H1 (cell line): Measurements from ENCODE around the gene HADHB. TPM values are rescaled to one million over a fixed set of nuclear protein-coding genes. Genes with fewer than 3 reads are reported as not detected.
"Not testable (repeated sequence)": the region's sequence is repeated elsewhere in the genome, so short reads cannot be mapped to it uniquely, and the experiment has no call there.

ENCODE experiments used
- CTCF ChIA-PET: fragments of 300-600 bp; sonication (Branson Sonifier 250); formaldehyde crosslinking; loops from one replicate; lab custom pipeline; 2021; ENCODE audit not compliant: partially characterized antibody; lab: Charles Lee
- POLR2A ChIA-PET: fragments of 300-600 bp; sonication (Branson Sonifier 250); formaldehyde crosslinking; loops from one replicate; lab custom pipeline; 2021; ENCODE audit warnings: inconsistent platforms; ENCODE audit not compliant: partially characterized antibody; lab: Charles Lee
- DNase-seq, 2 experiments: peaks; one replicate each; pipeline versions ENCODE4 v3.0.0 to v3.0.0-alpha.2; 2010 to 2022; ENCODE audit warnings: low spot score in 2 of 2, low read depth in 1 of 2, mixed read lengths in 1 of 2
- FAIRE-seq: peaks from 2 replicates; lab custom pipeline; 2011; peaks lifted over from hg19 to GRCh38; lab: Jason Lieb, UNC
- H2AFZ ChIP-seq: 2 replicates; pipeline ENCODE4 v1.8.1; 2012; ENCODE audit warnings: low read length, inconsistent platforms
- H2AK5ac ChIP-seq: 2 replicates; pipeline ENCODE4 v1.6.1; 2013; ENCODE audit warnings: low read depth, low read length
- H2BK120ac ChIP-seq: replicated peaks from 2 replicates; pipeline ENCODE3; 2013; ENCODE audit warnings: low read depth, low read length, inconsistent platforms
- H2BK12ac ChIP-seq: 2 replicates; pipeline ENCODE4 v1.6.1; 2013; ENCODE audit warnings: low read depth, low read length
- H2BK15ac ChIP-seq: 2 replicates; pipeline ENCODE4 v1.6.1; 2013; ENCODE audit warnings: low read length
- H2BK20ac ChIP-seq: 2 replicates; pipeline ENCODE4 v1.6.1; 2013; ENCODE audit warnings: low read length
- H2BK5ac ChIP-seq: 2 replicates; pipeline ENCODE4 v1.6.1; 2013; ENCODE audit warnings: low read depth, low read length
- H3K14ac ChIP-seq: 2 replicates; pipeline ENCODE4 v1.6.1; 2013; ENCODE audit warnings: inconsistent platforms; ENCODE audit not compliant: insufficient read length
- H3K18ac ChIP-seq: 2 replicates; pipeline ENCODE4 v1.6.1; 2013; ENCODE audit warnings: low read length; ENCODE audit errors: extremely low read depth
- H3K23ac ChIP-seq: 2 replicates; pipeline ENCODE4 v1.6.1; 2013; ENCODE audit warnings: inconsistent platforms; ENCODE audit not compliant: insufficient read length
- H3K23me2 ChIP-seq: 2 replicates; pipeline ENCODE4 v1.6.1; 2013; ENCODE audit warnings: low read depth, low read length
- H3K27ac ChIP-seq: 2 replicates; pipeline ENCODE4 v1.6.1; 2011; ENCODE audit warnings: low read depth, low read length, inconsistent platforms
- H3K27me3 ChIP-seq, 4 experiments: replicated peaks in 1 of 4; 1 replicate in 1 of 4; 2 replicates in 3 of 4; pipeline versions ENCODE4 v1.6.1 to v1.8.1; 2011 to 2013; ENCODE audit warnings: low read length in 3 of 4, mild to moderate bottlenecking in 3 of 4, inconsistent platforms in 2 of 4, mixed read lengths in 2 of 4, moderate library complexity in 1 of 4; ENCODE audit not compliant: control insufficient read depth in 3 of 4, insufficient read depth in 3 of 4; ENCODE audit errors: extremely low read depth in 1 of 4
- H3K36me3 ChIP-seq, 4 experiments: 2 replicates each; pipeline versions ENCODE4 v1.6.1 to v1.8.1; 2011 to 2013; ENCODE audit warnings: mild to moderate bottlenecking in 4 of 4, low read length in 3 of 4, moderate library complexity in 2 of 4, control low read depth in 1 of 4, inconsistent platforms in 1 of 4; ENCODE audit not compliant: insufficient read depth in 4 of 4, control insufficient read depth in 2 of 4
- H3K4ac ChIP-seq: replicated peaks from 2 replicates; pipeline ENCODE3; 2013; ENCODE audit warnings: low read length, low read depth, mixed read lengths, inconsistent platforms; ENCODE audit not compliant: insufficient read length
- H3K4me1 ChIP-seq, 4 experiments: replicated peaks in 1 of 4; 1 replicate in 1 of 4; 2 replicates in 3 of 4; pipeline versions ENCODE4 v1.6.1 to v1.8.1; 2011 to 2013; ENCODE audit warnings: low read length in 3 of 4, inconsistent platforms in 2 of 4, mixed read lengths in 1 of 4; ENCODE audit not compliant: insufficient read depth in 4 of 4, control insufficient read depth in 3 of 4
- H3K4me2 ChIP-seq, 2 experiments: 2 replicates each; pipeline versions ENCODE4 v1.6.1 to v1.8.1; 2011 to 2013; ENCODE audit warnings: low read depth in 2 of 2, low read length in 2 of 2, control low read depth in 1 of 2, inconsistent platforms in 1 of 2, mild to moderate bottlenecking in 1 of 2; ENCODE audit not compliant: insufficient read depth in 1 of 2
- H3K4me3 ChIP-seq, 4 experiments: fragments of 200-600, 300-600 bp in 1 of 4; sonication (generic), shearing (Covaris generic), sonication (Bioruptor Twin) in 1 of 4; 2 replicates each; pipeline versions ENCODE4 v1.5.1 to v1.8.1; 2011 to 2016; ENCODE audit warnings: low read length in 4 of 4, low read depth in 3 of 4, control low read depth in 2 of 4, inconsistent platforms in 2 of 4, mild to moderate bottlenecking in 2 of 4, mixed read lengths in 1 of 4, moderate library complexity in 1 of 4; ENCODE audit not compliant: insufficient read depth in 2 of 4; ENCODE audit errors: extremely low read depth in 1 of 4
- H3K56ac ChIP-seq: replicated peaks from 2 replicates; pipeline ENCODE3; 2013; ENCODE audit warnings: low read depth, mild to moderate bottlenecking, mixed read lengths, low read length, inconsistent platforms; ENCODE audit not compliant: insufficient read length
- H3K79me1 ChIP-seq: 2 replicates; pipeline ENCODE4 v1.6.1; 2013; ENCODE audit warnings: low read depth, low read length, control low read depth
- H3K79me2 ChIP-seq, 2 experiments: 2 replicates each; pipeline versions ENCODE4 v1.6.1 to v1.8.1; 2012 to 2013; ENCODE audit warnings: low read length in 2 of 2, mild to moderate bottlenecking in 2 of 2, inconsistent platforms in 1 of 2; ENCODE audit not compliant: insufficient read depth in 2 of 2, control insufficient read depth in 1 of 2
- H3K9ac ChIP-seq, 4 experiments: replicated peaks in 1 of 4; 1 replicate in 1 of 4; 2 replicates in 3 of 4; pipeline versions ENCODE4 v1.6.1 to v1.8.1; 2011 to 2013; ENCODE audit warnings: low read depth in 3 of 4, low read length in 3 of 4, control low read depth in 2 of 4, mild to moderate bottlenecking in 2 of 4, moderate library complexity in 2 of 4, inconsistent platforms in 1 of 4; ENCODE audit errors: extremely low read depth in 1 of 4
- H3K9me3 ChIP-seq, 2 experiments: 2 replicates each; pipeline versions ENCODE4 v1.6.1 to v1.8.1; 2012 to 2013; ENCODE audit warnings: mild to moderate bottlenecking in 2 of 2, moderate library complexity in 2 of 2, control low read depth in 1 of 2, inconsistent platforms in 1 of 2, low read depth in 1 of 2, low read length in 1 of 2, mixed read lengths in 1 of 2; ENCODE audit not compliant: insufficient read depth in 2 of 2
- H4K20me1 ChIP-seq, 2 experiments: replicated peaks in 1 of 2; 2 replicates each; pipeline versions ENCODE3 to v1.8.1; 2011 to 2013; ENCODE audit warnings: inconsistent platforms in 2 of 2, low read length in 2 of 2, mild to moderate bottlenecking in 1 of 2; ENCODE audit not compliant: insufficient read depth in 2 of 2, control insufficient read depth in 1 of 2
- H4K5ac ChIP-seq: 2 replicates; pipeline ENCODE4 v1.6.1; 2013; ENCODE audit warnings: low read length, low read depth, mixed read lengths, inconsistent platforms; ENCODE audit not compliant: insufficient read length
- H4K8ac ChIP-seq: 2 replicates; pipeline ENCODE4 v1.8.0; 2013; ENCODE audit warnings: mild to moderate bottlenecking, moderate library complexity, low read length, inconsistent platforms; ENCODE audit not compliant: insufficient read depth; ENCODE audit errors: extremely low read depth
- H4K91ac ChIP-seq: replicated peaks from 2 replicates; pipeline ENCODE3; 2013; ENCODE audit warnings: low read length, mixed read lengths, inconsistent platforms; ENCODE audit not compliant: insufficient read length
- KDM1A ChIP-seq: fragments of 200-600, 300-600 bp; sonication (generic); IDR thresholded peaks from 2 replicates; pipeline ENCODE4 v1.7.1; 2016; ENCODE audit warnings: mild to moderate bottlenecking, low read length, borderline replicate concordance
- WGBS, 2 experiments: shearing (Covaris generic) in 1 of 2; methylation state at CpG; one replicate each; pipeline versions ENCODE4 v1.1.6 to v1.1.7; 2013 to 2015; ENCODE audit warnings: low lambda C conversion rate in 2 of 2, mixed read lengths in 2 of 2, inconsistent platforms in 1 of 2, low coverage in 1 of 2, missing lambda C conversion rate in 1 of 2; ENCODE audit not compliant: insufficient replicate concordance in 2 of 2, insufficient coverage in 1 of 2, insufficient read length in 1 of 2; ENCODE audit errors: extremely low coverage in 1 of 2, missing lambda C conversion rate in 1 of 2; 5-methylcytosine and 5-hydroxymethylcytosine counted together
- polyA plus RNA-seq, 7 experiments: library from polyadenylated mRNA; depleted of rRNA in 3 of 7; stranded (reverse) in 5 of 7; unstranded in 2 of 7; fragments of >200 nt in 5 of 7; fragments of 200-250 nt in 2 of 7; gene quantifications; 1 replicate in 5 of 7; 2 replicates in 1 of 7; 4 replicates in 1 of 7; pipeline versions ENCODE4 v1.2.1 to v1.2.3, GENCODE V29; 2011 to 2013; ENCODE audit warnings: missing spikeins in 2 of 7, mixed read lengths in 2 of 7
- total RNA-seq: library from RNA; stranded (reverse); fragmentation: NEBNext Ultra II Directional; extraction: Animal tissue kit (Norgen Biotek cat#: 25700); gene quantifications from 2 replicates; pipeline ENCODE4 v1.2.1, GENCODE V29; 2021

The HADHB gene
- total and polyA plus RNA-seq, 2 of the 8 experiments (the other 6 are each of a cell fraction or from before 2014, with no cell fraction given) = 47.7 to 52.3 TPM

DNA sequence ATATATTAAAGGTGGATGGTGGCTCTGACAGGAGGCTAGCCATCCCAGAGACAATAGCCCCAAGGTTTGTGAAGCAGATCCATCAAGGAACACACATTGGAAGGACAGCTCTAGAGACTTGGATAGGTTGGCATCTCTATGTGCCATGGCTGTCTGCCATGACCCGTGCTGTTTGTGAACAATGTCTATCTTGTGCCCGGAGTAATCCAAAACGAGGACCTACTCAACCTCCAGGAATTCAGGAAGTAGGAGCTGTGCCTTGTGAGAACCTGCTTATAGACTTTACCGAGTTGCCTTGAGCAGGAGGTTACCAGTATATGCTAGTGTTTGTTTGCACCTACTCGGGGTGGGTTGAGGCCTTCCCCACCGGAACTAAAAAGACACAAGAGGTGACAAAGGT is 58.1 kb downstream of the HADHB start (continued):
- no peak for TF ChIP-seq KDM1A

DNA sequence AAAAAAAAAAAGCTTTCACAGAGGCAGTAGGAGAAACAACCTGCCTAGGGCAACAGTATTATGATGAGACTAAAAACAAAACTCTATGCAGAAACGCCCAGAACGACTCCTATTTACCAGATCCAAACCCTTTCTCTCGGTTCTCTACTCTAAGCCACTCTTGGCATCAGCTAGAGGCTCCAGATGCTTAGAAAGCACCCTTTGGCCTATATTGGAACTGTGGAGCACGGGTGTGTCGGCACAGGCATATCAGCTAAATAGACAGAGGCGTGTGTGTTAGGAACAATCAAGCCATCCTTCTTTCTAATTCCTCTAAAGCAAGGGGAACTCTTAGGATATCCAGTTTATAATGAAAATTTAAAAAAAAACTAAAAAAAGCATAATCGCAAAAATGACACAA is 60.4 kb downstream of the HADHB start:
- not testable (repeated sequence) for H2BK120ac ChIP-seq, H4K91ac ChIP-seq, DNase-seq, H3K56ac ChIP-seq, H2BK5ac ChIP-seq, H2AFZ ChIP-seq, H3K27me3 ChIP-seq, H3K4me3 ChIP-seq, H3K23ac ChIP-seq, H3K9ac ChIP-seq, H3K79me1 ChIP-seq, H2BK20ac ChIP-seq, H3K18ac ChIP-seq, H2AK5ac ChIP-seq, H2BK15ac ChIP-seq, H3K4me2 ChIP-seq, H3K14ac ChIP-seq, H4K5ac ChIP-seq, FAIRE-seq, H4K20me1 ChIP-seq, H2BK12ac ChIP-seq, H3K4ac ChIP-seq, H3K27ac ChIP-seq, H4K8ac ChIP-seq, H3K23me2 ChIP-seq, H3K36me3 ChIP-seq, H3K9me3 ChIP-seq
- CTCF ChIA-PET = interaction anchor here (1.0 to 4.0 kb wide), 8 partner anchors 8 to 99 kb away, joined by 3 to 19 read pairs (median 4); no protein-coding TSS in a partner anchor
- WGBS, 2 experiments = 88% methylated on average over 7 of the region's 7 CpGs; no CpG with 5 or more reads in 1 of the 2 experiments
- Histone ChIP-seq H3K79me2 (peaks cover 0 to 12% of the 10 kb centered on the region in 2 experiments; a peak in 2 of 4 replicates), H3K4me1 (peaks cover 8 to 13% (median 10%) of the 10 kb centered on the region in 4 experiments; a peak in 6 of 7 replicates)
- POLR2A ChIA-PET = interaction anchor here (0.6 to 0.9 kb wide), 2 partner anchors 61 to 76 kb away, joined by 3 read pairs; partner anchors contain the start of gene HADHA
